Tibial nerve (tissue), 4 donors: ENCODE data around the gene GGA3. TPM values are rescaled to one million over a fixed set of nuclear protein-coding genes. Genes with fewer than 3 reads are reported as not detected.

Experiments
- DNase-seq, 2 donors: peaks; one replicate each; pipeline ENCODE4 v3.0.0-alpha.2; 2019; ENCODE audit warnings: low spot score in 2 of 2
- H3K27ac ChIP-seq, 4 donors: fragments of 200-600 bp; sonication (generic) in 3 of 4; one replicate each; pipeline ENCODE4 v1.5.1; 2017 to 2019; ENCODE audit warnings: mild to moderate bottlenecking in 1 of 4
- H3K27me3 ChIP-seq, 2 donors: fragments of 200-600 bp; sonication (generic) in 1 of 2; one replicate each; pipeline versions ENCODE4 v1.5.1 to v1.6.0; 2017 to 2019
- H3K36me3 ChIP-seq, 3 donors: fragments of 200-600 bp; sonication (generic); one replicate each; pipeline ENCODE4 v1.5.1; 2018 to 2019
- H3K4me1 ChIP-seq, 4 donors: fragments of 200-600 bp; sonication (generic) in 3 of 4; one replicate each; pipeline ENCODE4 v1.5.1; 2017 to 2019
- H3K4me3 ChIP-seq, 4 donors: fragments of 200-600 bp; sonication (generic) in 3 of 4; one replicate each; pipeline ENCODE4 v1.5.1; 2017 to 2019; ENCODE audit warnings: mild to moderate bottlenecking in 1 of 4, moderate library complexity in 1 of 4
- H3K9me3 ChIP-seq, 4 donors: fragments of 200-600 bp; sonication (generic) in 3 of 4; one replicate each; pipeline ENCODE4 v1.5.1; 2017 to 2019
- CTCF ChIP-seq, 5 experiments: fragments of 200-600 bp in 3 of 5; fragments of 450-650 bp in 2 of 5; sonication (generic) in 3 of 5; IDR thresholded peaks; one replicate each; pipeline ENCODE4 v1.5.1; 2016 to 2019; ENCODE audit warnings: antibody characterized with exemption in 5 of 5, mild to moderate bottlenecking in 3 of 5, moderate library complexity in 2 of 5
- EP300 ChIP-seq, 2 donors: sonication (generic); formaldehyde crosslinking; IDR thresholded peaks; one replicate each; pipeline ENCODE4 v1.6.1; 2017; ENCODE audit warnings: antibody characterized with exemption in 2 of 2, mild to moderate bottlenecking in 1 of 2
- POLR2A ChIP-seq, 2 donors: fragments of 450-650 bp; IDR thresholded peaks; one replicate each; pipeline ENCODE4 v1.6.1; 2017; ENCODE audit warnings: antibody characterized with exemption in 2 of 2, mild to moderate bottlenecking in 2 of 2, moderate library complexity in 2 of 2
- WGBS, 2 donors: methylation state at CpG; one replicate each; pipeline ENCODE4 v1.1.5; 2018; 5-methylcytosine and 5-hydroxymethylcytosine counted together
- total RNA-seq, 4 donors: library from RNA; depleted of rRNA; stranded (reverse); fragments of >200 nt; gene quantifications; one replicate each; pipeline ENCODE4 v1.1.0, GENCODE V29; 2016

GGA3 gene
- total RNA-seq, 4 donors from 2014 or later, result 45.5 to 66.0 (median 56.6) TPM

- peak in 1 of 5 experiments; percentile 14 for TF ChIP-seq CTCF (IDR thresholded peaks at IDR 0.05)
- no peak for TF ChIP-seq POLR2A (IDR thresholded peaks at IDR 0.05)
- TF ChIP-seq EP300 (IDR thresholded peaks at IDR 0.05), result no peak
- Histone ChIP-seq H3K27me3 (no peaks in the 10 kb centered on the region), H3K36me3 (peaks cover 0 to 24% (median 0%) of the 10 kb centered on the region in 3 donors), H3K27ac (peak overlapping the region; percentile 89 to 95 (median 94)), H3K4me3 (peak overlapping the region; percentile 61 to 99 (median 74)), H3K4me1 (peaks cover 0 to 33% (median 23%) of the 10 kb centered on the region in 4 donors), H3K9me3 (no peaks in the 10 kb centered on the region)
- DNase-seq, result no peak
- 0% methylated on average over 18 to 22 of the region's 22 CpGs for WGBS, 2 donors
Measured at GRCh38 chr17:75205793-75206163, 55.6 kb downstream of the GGA3 start.

DNA sequence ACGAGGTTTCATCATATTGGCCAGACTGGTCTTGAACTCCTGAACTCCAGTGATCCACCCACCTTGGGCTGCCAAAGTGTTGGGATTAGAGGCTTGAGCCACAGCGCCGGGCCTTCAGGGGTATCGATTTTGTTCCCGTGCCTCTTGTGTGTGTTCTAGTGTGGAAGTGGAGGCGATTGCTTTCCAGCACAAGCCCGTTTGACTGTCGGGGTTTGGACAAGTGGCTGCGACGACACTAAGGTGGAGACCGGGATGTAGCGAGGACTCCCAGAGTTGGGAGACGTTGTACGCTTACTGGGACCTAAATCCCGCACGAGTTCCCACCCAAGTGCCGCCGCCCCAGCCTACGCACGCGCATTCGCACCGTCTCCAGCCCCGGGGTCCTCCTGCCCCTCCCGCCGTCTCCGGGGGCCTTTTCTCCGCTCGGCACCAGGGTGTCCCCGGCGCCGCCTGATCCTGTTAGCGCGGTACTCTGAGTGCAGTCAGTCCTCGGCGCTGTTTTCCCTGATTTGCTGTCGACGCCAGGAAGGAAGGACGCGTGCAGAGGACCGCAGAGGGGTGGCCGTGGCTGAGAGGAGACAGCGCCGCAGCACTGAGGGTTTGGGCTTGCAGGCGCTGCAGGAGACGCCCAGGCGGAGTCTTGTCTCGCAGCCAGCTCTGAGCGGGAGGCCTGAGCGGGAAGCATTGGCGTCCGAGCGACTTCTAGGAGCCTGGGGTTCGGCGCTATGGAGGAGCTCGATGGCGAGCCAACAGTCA, 56.2 kb downstream of the GGA3 start, which contains the start of gene NUP85:
Gene NUP85 (plus strand): TSS at position 643 of the 756 bp plus-strand sequence. CDS start 83 bp downstream, at position 726.
- 0 to 1% methylated on average over 43 to 56 of the region's 57 CpGs for WGBS, 2 donors
- peaks cover 0 to 18% (median 0%) of the 10 kb centered on the region in 3 donors for H3K36me3 ChIP-seq
- no peaks in the 10 kb centered on the region for H3K9me3 ChIP-seq
- peaks cover 0 to 33% (median 23%) of the 10 kb centered on the region in 4 donors for H3K4me1 ChIP-seq
- peak; percentile 34 to 69 for TF ChIP-seq POLR2A (IDR thresholded peaks at IDR 0.05)
- peak; percentile 48 to 92 for TF ChIP-seq EP300 (IDR thresholded peaks at IDR 0.05)
- peak in 3 of 5 experiments; percentile 4 to 62 (median 30) for TF ChIP-seq CTCF (IDR thresholded peaks at IDR 0.05)
- DNase-seq, result peak; percentile 84 to 85
- peak within 1 kb of the TSS; percentile 61 to 99 (median 74) for H3K4me3 ChIP-seq
- no peaks in the 10 kb centered on the region for H3K27me3 ChIP-seq
- peak within 1 kb of the TSS; percentile 89 to 95 (median 94) for H3K27ac ChIP-seq

- Histone ChIP-seq H3K36me3 (no peaks in the 10 kb centered on the region), H3K27me3 (no peaks in the 10 kb centered on the region), H3K27ac (no peak overlapping the region), H3K4me1 (peaks cover 0 to 14% (median 7%) of the 10 kb centered on the region in 4 donors), H3K9me3 (no peaks in the 10 kb centered on the region), H3K4me3 (no peak overlapping the region)
- no peak for DNase-seq
- TF ChIP-seq EP300 (IDR thresholded peaks at IDR 0.05), result no peak
- WGBS, 2 donors, result 86 to 95% methylated on average over 6 of the region's 6 CpGs
Measured at GRCh38 chr17:75199886-75200618, 61.4 kb downstream of the GGA3 start.

GRCh38 chr17:75194879-75195278, 66.5 kb downstream of the GGA3 start:
- Histone ChIP-seq H3K4me1 (no peaks in the 10 kb centered on the region), H3K36me3 (no peaks in the 10 kb centered on the region), H3K27me3 (no peaks in the 10 kb centered on the region), H3K27ac (no peak overlapping the region), H3K4me3 (no peak overlapping the region), H3K9me3 (no peaks in the 10 kb centered on the region)
- TF ChIP-seq CTCF (IDR thresholded peaks at IDR 0.05) (no peak), EP300 (IDR thresholded peaks at IDR 0.05) (no peak), POLR2A (IDR thresholded peaks at IDR 0.05) (no peak)
- 80% methylated on average over 4 of the region's 5 CpGs for WGBS, 2 donors
- DNase-seq, result no peak

DNA sequence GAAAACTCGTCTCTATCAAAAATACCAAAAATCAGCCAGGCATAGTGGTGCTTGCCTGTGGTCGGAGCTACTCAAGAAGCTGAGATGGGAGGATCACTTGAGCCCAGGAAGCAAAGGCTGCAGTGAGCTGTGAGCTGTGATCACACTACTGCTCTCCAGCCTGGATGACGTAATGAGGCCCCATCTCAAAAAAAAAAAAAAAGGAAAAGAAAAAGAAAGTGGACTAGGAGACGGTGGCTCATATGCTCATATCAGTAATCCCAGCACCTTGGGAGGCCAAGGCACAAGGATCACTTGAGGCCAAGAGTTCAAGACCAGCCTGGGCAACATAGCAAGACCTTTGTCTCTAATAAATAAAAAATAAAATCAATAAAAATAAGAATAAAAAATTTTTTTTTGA, 69.8 kb downstream of the GGA3 start:
- Histone ChIP-seq H3K4me3 (no peak overlapping the region), H3K4me1 (no peaks in the 10 kb centered on the region), H3K27me3 (no peaks in the 10 kb centered on the region), H3K9me3 (no peaks in the 10 kb centered on the region), H3K27ac (no peak overlapping the region), H3K36me3 (no peaks in the 10 kb centered on the region)
- TF ChIP-seq EP300 (IDR thresholded peaks at IDR 0.05), result no peak
- TF ChIP-seq CTCF (IDR thresholded peaks at IDR 0.05), result no peak
- no peak for TF ChIP-seq POLR2A (IDR thresholded peaks at IDR 0.05)
- DNase-seq, result no peak
- 61 to 67% methylated on average over 4 of the region's 4 CpGs for WGBS, 2 donors
